NCI-H1436 (cell line): Measurements from ENCODE around the gene TUNAR.

Source experiments
- DNase-seq: peaks from one replicate; lab custom pipeline; 2025; lab: John Stamatoyannopoulos, UW

TUNAR gene

DNA sequence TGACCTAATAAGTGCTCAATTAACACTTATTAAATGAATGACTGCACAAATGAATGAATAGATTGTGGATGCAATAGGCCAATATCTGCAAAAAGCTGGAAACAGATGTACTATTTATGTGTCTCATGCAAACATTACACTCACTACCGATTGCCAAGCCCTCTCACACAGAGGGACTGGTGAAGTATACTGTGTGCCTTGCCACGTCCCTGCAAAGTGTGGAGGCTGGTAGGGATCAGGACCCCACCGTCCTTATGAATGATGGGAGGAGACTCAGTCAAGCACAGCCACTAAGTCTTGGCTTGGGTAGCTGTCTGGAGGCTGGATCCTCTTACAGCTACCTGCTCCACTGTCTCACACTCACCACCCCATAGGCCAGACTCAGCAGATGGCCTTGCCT lies 3.9 kb upstream of the TUNAR start:
- no peak for DNase-seq

DNA sequence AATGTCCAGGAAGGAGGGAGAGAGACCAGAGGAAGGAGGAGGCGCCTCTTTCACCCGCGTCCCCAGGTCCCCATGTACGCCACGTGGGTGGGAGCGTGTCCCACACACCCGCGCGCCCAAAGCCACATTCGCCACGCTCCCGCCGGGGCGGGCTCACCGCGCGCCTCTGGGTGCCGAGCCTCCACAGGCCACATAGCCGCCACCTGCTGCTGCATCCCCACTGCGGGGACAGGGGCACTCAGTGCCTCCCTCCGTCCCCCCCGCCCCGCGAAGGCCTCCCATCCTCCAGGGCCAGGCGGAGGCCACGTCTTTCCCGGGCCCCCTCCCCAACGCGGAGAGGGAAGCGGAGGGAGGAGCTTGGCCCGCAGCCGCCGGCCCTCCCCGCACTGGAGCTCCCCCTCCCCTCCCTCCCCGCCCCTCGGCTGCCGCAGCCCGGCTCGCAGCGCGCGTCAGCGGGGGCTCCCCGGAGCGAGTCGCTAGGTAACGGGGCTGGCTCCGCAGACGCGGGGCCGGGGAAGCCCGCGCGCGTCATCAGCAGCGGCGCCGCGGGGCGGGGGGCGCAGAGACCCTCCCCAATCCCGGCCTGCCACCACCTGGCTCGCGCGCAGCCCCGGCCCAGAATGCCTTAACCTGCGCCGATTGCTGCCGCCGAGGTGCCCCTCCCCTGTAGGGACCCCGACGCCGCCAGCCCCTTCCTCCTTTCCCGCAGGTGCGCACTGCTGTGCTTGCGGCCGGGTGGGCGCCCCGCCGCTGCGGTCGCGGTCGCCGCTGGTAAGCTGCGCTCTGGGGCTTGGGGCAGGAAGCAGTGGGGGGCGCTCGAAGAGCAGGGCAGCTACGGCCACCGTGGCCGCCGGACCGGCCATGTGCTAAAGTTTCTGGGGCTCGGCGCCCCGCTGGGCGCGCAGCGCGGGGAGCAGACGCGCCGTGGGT lies 536 bp upstream of the TUNAR start:
- peak; percentile 57 for DNase-seq

DNA sequence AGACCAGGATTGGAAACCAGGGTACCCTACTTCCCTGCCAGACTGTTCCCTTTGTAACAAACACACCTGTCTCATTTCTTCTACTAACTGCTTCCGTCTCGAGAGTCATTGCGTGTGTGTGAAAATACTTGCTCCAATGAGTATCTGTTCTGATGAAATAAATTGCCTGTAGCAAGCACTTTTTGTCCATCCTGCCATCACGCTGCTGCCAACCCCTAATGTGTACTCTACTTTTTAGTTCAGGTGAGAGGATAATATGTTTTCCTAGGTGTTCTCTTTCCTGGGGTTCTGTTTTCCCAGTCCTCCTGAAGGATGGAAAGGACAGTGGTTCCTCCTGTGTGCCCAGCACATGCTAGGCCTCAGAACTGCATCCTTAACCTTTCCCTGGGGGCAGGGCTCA lies 1.0 kb downstream of the TUNAR start:
- no peak for DNase-seq

- DNase-seq, result no peak
Observed at GRCh38 chr14:95884377-95884776, 7.7 kb downstream of the TUNAR start.

DNA sequence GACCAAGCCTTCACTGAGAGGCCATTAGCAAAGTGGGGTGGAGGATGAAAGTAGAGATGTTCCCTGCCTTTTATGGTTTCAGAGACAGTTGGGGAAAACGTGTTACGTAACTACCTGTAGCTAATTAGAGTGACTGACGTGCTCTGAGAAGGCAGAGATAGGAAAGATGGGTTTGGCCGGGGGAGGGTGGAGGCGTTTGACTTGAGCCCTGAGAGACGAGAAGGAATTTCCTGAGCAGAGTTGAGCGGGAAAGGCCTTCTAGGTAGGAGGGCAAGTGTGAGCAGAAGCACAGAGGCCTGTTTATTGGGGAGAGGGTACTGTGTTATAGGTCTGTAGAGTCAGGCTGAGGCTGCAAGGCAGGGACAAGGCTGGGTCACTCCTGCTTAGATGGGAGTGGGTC lies 8.6 kb downstream of the TUNAR start:
- no peak for DNase-seq

GRCh38 chr14:95885866-95886265 lies 9.2 kb downstream of the TUNAR start:
- no peak for DNase-seq

DNA sequence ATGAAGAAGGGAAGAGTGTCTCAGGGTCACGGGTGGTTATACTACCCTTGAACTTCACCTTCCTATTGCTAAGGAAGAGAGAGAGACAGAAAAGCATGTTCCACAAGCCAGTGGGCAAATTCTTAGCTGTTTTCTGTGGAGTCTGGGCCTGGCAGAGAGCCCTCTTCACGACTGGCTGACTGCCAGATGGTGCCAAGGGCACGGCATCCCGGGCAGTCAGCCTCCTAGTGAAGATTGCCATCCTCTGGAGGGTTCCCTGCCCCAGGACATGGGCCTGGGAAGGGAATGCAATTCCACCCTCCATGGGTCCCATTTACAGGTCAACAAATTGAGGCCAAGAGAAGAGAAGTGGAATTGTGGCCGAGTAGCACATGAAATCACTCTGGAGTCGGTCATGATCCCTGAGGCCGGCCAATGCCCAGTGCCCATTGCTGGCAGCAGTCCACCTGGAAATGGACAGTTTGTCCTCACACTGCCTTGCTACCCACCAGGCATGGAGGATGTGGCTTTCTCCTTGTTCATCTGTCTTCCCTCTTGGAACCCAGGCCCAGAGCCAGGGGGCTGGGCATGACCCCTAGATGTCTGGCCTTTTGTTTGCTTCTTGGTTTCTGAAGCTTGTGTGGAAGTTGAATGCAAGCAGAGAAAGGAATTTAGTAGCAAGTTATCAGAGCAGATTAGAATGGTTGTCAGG lies 9.9 kb downstream of the TUNAR start:
- no peak for DNase-seq

GRCh38 chr14:95887351-95887750 lies 10.7 kb downstream of the TUNAR start:
- DNase-seq, result no peak

- DNase-seq, result no peak
Observed at GRCh38 chr14:95889236-95889979, 12.8 kb downstream of the TUNAR start.

GRCh38 chr14:95891742-95892141 lies 15.1 kb downstream of the TUNAR start:
- no peak for DNase-seq

GRCh38 chr14:95892142-95892541 lies 15.5 kb downstream of the TUNAR start:
- DNase-seq, result no peak

GRCh38 chr14:95895720-95896119 lies 19.1 kb downstream of the TUNAR start:
- peak; percentile 23 for DNase-seq

DNA sequence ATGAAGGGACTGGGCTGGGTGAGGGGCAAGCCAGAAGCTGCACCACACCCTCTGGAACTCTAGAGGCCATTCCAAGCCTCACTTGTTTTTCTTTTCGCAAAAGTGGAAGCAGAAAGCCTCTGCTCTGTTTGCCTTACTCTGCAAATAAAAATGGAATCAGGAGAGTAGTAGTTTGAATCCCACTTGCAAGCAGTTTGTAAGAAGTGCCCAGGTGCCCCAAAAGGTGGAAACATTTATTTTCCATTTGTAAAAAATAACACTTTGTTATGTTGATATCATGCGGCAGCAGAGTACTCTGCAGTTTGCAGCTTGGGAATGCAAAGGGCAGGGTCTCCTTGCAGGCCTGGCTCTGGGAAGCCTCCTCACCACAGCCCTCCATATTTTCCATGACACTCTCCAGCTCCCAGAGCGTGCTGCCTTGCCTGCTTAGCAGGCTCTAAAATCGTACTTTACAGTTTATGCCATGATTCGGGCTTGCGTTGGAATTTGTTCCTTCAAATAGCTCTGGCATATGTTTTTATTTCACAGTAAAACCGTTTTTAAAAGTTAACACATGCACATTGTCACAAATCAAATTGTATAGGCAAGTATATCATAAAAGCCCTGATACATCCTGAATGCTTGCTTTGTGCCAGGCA lies 20.0 kb downstream of the TUNAR start:
- DNase-seq, result no peak

DNA sequence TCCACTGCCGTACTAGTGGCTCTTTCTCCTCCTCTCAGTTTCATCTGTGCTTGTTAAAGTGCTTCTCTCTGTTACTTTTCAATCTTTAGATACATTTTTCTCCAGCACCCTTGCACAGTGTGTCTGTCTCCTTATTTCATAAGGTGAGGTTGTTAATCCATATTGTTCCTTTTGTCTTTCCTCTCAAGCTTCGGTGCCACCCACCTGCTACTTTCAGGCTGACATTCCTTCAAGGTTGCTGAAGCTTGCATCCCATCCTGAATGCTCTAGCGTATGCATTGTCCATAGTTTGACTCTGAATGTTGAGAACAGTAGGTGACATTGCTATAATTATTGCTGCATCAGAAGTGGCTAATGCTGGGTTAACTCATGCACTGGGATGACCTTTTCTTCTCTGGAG lies 20.6 kb downstream of the TUNAR start:
- no peak for DNase-seq

DNA sequence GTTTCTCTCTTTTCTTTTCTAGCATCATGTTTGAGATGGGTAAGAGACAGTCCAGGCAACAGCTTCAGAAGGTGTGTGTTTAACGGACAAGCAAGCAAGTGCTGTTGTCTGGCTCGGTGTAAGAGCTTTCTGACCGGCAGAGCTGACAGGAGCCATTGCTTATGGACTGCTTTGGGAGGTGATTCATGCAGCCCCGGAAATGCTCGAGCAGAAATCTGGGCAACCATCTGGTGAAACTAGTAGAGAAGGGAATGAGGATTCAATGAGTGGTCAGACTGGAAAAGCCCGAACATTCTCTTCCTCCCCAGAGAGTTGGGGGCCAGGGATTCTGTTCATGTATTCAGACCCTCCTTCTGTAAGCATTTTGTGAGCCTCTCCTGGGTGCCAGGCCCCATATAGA lies 24.4 kb downstream of the TUNAR start:
- DNase-seq, result no peak

- DNase-seq, result peak; percentile 50
Observed at GRCh38 chr14:95902273-95902826, 25.7 kb downstream of the TUNAR start.

DNA sequence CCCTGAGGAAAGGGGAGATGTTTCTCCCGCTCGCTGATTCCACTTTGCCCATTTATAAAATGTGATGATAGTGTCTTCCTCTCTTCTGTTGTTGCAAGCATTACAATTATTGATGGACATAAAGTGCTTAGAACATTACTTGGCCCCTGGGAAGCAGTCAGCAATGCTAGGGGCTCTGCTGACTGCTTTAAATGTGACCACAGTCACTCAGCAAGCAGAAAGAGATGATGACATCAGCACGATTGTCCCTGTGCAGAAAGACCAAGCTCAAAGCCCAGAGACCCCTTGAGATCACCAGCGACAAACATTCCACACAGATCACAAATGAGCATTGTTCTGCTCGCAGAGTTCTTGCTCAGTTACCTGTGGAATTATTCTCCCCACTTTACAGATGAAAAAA lies 26.5 kb downstream of the TUNAR start:
- no peak for DNase-seq

DNA sequence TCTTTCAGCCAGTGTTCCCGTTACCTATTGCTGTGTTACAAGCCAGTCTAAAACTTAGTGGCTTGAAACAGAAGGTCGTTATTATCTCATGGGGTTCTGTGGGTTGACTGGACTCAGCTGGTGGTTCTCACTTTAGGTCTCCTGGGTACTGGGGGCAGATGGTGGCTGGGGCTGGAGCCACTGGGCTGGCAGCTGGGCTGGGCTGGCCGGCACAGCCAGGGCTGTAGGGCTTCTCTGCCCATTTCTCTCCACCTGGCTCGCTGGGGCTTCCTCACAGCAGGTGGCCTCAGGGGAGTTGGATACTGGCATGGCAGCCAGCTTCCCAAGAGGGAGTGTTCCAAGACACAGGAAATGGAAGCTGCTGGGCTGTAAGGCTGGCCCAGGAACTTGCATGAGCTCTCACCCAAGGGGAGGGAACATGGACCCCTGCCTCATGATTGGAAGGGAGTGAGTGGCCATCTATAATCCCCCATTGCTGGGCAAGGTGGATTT lies 27.0 kb downstream of the TUNAR start:
- no peak for DNase-seq

GRCh38 chr14:95906591-95906990 lies 30.0 kb downstream of the TUNAR start:
- DNase-seq, result no peak

DNA sequence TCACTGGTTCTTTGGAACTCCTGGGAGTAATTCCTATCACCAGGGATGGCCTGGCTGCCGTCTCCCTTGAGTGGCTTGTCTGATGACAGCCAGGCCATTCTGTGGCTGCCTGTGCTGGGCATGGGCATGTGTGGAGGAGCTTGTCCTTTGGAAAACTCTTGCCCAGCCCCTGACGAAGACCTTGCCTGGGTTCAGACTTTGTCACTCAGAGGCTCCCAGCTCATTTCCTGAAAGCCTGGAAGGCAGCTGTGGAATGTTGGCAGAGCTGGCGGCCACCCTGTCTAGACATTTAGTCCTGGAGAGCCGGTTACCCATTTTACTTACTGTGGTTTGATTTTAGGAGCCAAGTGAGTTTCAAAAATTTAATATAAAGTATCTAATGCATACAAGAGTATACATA lies 34.0 kb downstream of the TUNAR start:
- no peak for DNase-seq

GRCh38 chr14:95911456-95911855 lies 34.8 kb downstream of the TUNAR start:
- DNase-seq, result no peak

- no peak for DNase-seq
Observed at GRCh38 chr14:95915330-95915729, 38.7 kb downstream of the TUNAR start.
